Activated T-cell treated with anti-CD3 and anti-CD28 coated beads, Interleukin-2, amount 50 U/mL, for 4 hours (primary cell): ENCODE results near the gene ARHGEF3. TPM values are rescaled to one million over a fixed set of nuclear protein-coding genes. Genes with fewer than 3 reads are reported as not detected.
A peak's percentile ranks its signal among the peaks of the same experiment; 100 is the strongest.
"Not testable (repeated sequence)": the region's sequence is repeated elsewhere in the genome, so short reads cannot be mapped to it uniquely, and the experiment has no call there.

Source experiments
- ATAC-seq, 2 donors: fragments of 200-7000 bp; cut with Tn5 transposase; one replicate each; pipeline ENCODE4 v1.10.0; 2021
- DNase-seq: peaks from one replicate; pipeline ENCODE4 v3.0.0-alpha.2; 2020
- H3K27me3 Mint-ChIP-seq: one replicate; pipeline ENCODE4 v1.8.0; 2021; ENCODE audit warnings: low read depth, mixed read lengths
- H3K36me3 Mint-ChIP-seq: one replicate; pipeline ENCODE4 v1.8.0; 2022; ENCODE audit warnings: mixed read lengths; ENCODE audit not compliant: insufficient read depth
- H3K4me1 Mint-ChIP-seq: one replicate; pipeline ENCODE4 v1.8.0; 2021; ENCODE audit warnings: low read depth, mixed read lengths
- H3K4me3 Mint-ChIP-seq: one replicate; pipeline ENCODE4 v1.8.0; 2021; ENCODE audit warnings: mild to moderate bottlenecking, moderate library complexity, mixed read lengths
- H3K9me3 Mint-ChIP-seq: one replicate; pipeline ENCODE4 v1.8.0; 2021; ENCODE audit warnings: mixed read lengths
- total RNA-seq, 3 donors: library from RNA; stranded (reverse); gene quantifications; one replicate each; pipeline ENCODE4 v1.2.1, GENCODE V29; 2021

The ARHGEF3 gene
- total RNA-seq, 3 donors from 2014 or later: 42.4 to 53.9 (median 44.7) TPM

DNA sequence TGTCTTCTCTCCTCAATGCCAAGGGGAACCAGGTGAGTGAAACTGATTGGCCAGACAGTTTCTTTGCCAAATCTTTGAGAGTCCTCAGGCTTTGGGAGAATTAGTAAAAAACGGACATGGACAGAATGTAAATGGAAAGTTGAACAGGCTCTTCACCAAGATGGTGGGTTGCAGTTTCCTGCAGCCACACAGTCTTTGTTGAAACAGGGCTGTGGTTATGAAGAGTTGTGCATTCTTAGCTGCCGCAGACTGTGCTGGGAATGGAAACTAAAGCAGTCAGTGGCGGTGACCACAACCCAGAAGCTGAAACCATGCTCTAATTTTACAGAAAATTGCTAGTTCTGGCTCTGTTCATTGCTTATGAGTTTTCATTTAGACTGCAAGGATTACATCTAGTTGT lies 76.6 kb downstream of the ARHGEF3 start:
- Mint-ChIP-seq H3K4me1 (peaks cover 52% of the 10 kb centered on the region), H3K4me3 (peak overlapping the region; percentile 67), H3K9me3 (no peaks in the 10 kb centered on the region), H3K36me3 (peaks cover 55% of the 10 kb centered on the region), H3K27me3 (no peaks in the 10 kb centered on the region)
- DNase-seq: peak; percentile 35
- peak; percentile 95 to 96 for ATAC-seq

DNA sequence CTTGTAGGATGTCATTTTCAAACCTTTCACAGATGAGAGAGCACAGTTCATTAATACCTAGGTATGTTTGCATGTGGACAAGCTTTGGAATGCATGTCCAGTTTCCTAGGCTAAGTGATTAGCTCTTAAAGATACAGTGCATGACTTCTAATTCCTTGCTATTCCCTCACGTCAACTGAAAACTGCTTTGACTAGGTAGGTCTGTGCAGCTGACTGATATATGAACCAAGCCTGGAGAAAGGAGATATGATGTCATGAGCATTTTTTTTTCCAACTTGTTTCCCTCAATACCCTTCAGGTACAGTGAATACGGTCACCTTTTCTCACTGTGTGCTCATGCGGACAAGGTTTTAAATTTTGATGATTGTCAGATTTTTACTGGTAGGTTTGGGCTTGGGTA lies 77.1 kb downstream of the ARHGEF3 start:
- no peak overlapping the region for H3K4me3 Mint-ChIP-seq
- H3K4me1 Mint-ChIP-seq: peaks cover 53% of the 10 kb centered on the region

DNA sequence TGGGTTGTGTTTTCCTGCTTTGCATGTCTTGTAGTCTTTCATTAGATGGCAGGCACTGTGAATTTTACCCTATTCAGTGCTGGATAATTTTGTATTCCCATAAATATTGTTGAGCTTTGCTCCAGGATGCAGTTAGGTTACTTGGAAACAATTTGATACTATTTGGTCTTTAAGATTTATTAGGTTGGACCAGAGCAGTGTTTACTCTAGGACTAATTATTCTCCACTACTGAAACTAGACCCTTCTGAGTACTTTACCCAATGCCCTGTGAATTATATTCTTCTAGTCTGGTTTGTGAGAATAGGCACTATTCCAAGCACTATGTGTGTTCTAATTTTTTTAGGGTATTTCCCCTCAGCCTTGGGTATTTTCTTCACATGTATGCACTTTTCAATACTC lies 80.9 kb downstream of the ARHGEF3 start:
- Mint-ChIP-seq H3K9me3 (no peaks in the 10 kb centered on the region), H3K27me3 (no peaks in the 10 kb centered on the region), H3K4me1 (peaks cover 35% of the 10 kb centered on the region), H3K36me3 (peaks cover 25% of the 10 kb centered on the region), H3K4me3 (no peak overlapping the region)
- ATAC-seq (no peak), DNase-seq (no peak)

More for the DNA sequence above, 77.1 kb downstream of the ARHGEF3 start:
- DNase-seq (no peak), ATAC-seq (peak in 1 of 2 donors; percentile 7)
- H3K27me3 Mint-ChIP-seq: no peaks in the 10 kb centered on the region
- no peaks in the 10 kb centered on the region for H3K9me3 Mint-ChIP-seq
- H3K36me3 Mint-ChIP-seq: peaks cover 54% of the 10 kb centered on the region

DNA sequence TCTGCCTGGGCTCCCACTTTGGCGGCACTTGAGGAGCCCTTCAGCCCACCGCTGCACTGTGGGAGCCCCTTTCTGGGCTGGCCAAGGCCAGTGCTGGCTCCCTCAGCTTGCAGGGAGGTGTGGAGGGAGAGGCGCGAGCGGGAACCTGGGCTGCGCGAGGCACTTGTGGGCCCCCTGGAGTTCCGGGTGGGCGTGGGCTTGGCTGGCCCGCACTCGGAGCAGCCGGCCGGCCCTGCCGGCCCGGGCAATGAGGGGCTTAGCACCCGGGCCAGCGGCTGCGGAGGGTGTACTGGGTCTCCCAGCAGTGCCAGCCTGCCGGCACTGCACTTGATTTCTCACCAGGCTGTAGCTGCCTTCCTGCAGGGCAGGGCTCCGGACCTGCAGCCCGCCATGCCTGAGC lies 82.9 kb downstream of the ARHGEF3 start:
- ATAC-seq, H3K4me3 Mint-ChIP-seq, DNase-seq, H3K27me3 Mint-ChIP-seq, H3K9me3 Mint-ChIP-seq: not testable (repeated sequence)
- peaks cover 12% of the 10 kb centered on the region for H3K36me3 Mint-ChIP-seq
- H3K4me1 Mint-ChIP-seq: peaks cover 20% of the 10 kb centered on the region

DNA sequence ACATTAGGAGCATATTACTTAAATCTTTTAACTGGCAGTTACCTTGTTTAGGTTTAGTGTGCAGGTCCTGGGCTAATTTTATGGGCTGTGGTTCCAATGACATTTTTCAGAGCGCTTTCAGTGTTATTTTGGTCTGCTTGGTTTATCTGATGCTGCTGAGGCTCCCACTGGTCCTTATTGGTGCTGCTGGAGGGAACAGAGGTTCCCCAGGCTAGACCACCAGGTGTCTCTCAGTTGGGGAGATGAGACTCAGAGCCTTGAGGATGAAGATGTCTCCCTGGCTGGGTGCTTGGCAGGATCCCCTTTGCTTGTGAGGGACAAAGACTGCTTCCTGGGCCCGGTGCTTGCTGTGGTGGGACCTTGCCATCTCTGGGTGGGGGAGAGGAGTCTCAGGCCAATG lies 90.4 kb downstream of the ARHGEF3 start:
- ATAC-seq (no peak), DNase-seq (no peak)
- Mint-ChIP-seq H3K4me3 (no peak overlapping the region), H3K27me3 (no peaks in the 10 kb centered on the region), H3K9me3 (peaks cover 4% of the 10 kb centered on the region), H3K36me3 (no peaks in the 10 kb centered on the region), H3K4me1 (no peaks in the 10 kb centered on the region)

DNA sequence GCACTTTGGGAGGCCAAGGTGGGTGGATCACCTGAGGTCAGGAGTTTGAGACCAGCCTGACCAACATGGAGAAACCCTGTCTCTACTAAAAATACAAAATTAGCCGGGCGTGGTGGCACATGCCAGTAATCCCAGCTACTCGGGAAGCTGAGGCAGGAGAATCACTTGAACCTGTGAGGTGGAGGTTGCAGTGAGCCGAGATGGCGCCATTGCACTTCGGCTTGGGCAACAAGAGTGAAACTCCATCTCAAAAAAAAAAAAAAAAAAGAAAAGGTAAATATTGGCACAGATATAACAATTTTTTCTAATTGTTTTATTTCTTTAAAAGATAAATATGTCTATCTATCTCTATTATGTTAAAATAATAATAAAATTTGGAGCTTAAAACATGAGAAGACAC lies 94.3 kb downstream of the ARHGEF3 start:
- not testable (repeated sequence) for H3K9me3 Mint-ChIP-seq, H3K4me3 Mint-ChIP-seq, ATAC-seq, H3K36me3 Mint-ChIP-seq, H3K27me3 Mint-ChIP-seq
- H3K4me1 Mint-ChIP-seq: peaks cover 16% of the 10 kb centered on the region
- peak; percentile 18 for DNase-seq

DNA sequence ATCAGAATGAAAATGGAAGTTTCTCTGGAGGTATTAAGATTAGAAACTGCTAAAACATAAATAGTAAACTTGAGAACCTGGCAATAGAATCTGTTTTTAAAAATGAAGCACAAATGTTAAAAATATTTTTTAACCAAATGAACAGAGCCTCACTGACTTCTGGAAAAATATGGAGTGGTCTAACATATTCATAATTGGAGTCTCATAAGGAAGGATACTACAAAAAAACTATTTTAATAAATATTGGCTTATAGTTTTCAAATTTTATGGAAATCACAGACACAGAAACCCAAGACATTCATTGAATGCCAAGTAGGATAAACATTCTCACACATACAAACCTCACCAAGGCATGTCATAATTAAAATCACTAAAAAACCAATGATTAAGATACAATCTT lies 95.1 kb downstream of the ARHGEF3 start:
- Mint-ChIP-seq H3K36me3 (no peaks in the 10 kb centered on the region), H3K27me3 (no peaks in the 10 kb centered on the region), H3K4me1 (peaks cover 16% of the 10 kb centered on the region), H3K4me3 (no peak overlapping the region), H3K9me3 (no peaks in the 10 kb centered on the region)
- no peak for DNase-seq
- no peak for ATAC-seq

DNA sequence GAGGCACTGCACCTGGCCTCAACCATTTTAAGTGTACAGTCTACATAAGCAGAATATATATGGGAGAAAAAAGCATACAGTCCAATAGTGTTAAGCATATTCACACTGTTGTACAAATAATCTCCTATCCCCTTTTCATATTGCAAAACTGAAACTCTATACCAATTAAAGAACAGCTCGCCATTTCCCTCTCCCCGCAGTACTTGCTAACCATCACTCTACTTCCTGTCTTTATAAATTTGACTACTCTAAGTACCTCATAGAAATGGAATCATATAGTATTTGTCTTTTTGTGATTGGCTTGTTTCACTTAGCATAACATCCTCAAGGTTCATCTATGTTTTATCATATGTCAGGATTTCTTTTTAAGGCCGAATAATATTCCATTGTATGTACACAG lies 97.0 kb downstream of the ARHGEF3 start:
- no peaks in the 10 kb centered on the region for H3K36me3 Mint-ChIP-seq
- ATAC-seq (no peak), DNase-seq (no peak)
- H3K4me1 Mint-ChIP-seq: peaks cover 19% of the 10 kb centered on the region
- H3K4me3 Mint-ChIP-seq: no peak overlapping the region
- no peaks in the 10 kb centered on the region for H3K9me3 Mint-ChIP-seq
- H3K27me3 Mint-ChIP-seq: no peaks in the 10 kb centered on the region

DNA sequence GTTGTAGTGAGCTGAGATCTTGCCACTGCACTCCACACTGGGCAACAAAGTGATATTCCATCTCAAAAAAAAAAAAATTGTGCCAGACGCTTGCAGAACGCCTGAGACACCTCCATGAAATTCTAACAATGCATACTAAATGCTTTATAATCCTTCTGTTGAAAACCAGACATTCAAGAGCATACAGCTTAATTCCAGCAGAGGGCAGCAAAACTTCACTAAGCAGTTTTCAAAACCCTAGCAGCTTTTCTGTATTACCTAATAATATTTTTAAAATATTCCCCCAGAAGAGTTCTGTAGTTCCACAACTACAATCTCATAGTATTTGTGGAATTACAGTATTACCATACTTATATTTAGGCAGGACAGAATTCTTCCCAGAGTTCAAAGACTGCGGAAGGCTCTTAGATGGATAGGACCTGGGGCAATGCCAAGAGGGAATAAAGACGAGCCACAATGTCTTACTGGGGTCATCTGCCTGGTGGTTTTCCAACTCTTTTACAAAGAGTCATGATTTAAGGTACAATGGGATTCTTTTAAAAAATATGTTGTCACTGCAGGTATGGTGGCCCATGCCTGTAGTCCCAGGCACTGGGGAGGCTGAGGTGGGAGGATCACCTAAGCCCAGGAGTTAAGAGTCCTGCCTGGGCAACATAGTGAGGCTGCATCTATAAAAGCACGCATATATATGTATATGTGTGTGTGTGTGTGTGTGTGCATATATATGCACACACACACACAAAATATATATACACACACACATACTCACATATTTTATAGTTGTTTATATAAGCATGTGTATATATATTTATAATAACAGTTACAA lies 99.0 kb downstream of the ARHGEF3 start:
- Mint-ChIP-seq H3K27me3 (no peaks in the 10 kb centered on the region), H3K9me3 (no peaks in the 10 kb centered on the region), H3K4me3 (no peak overlapping the region), H3K4me1 (peaks cover 19% of the 10 kb centered on the region), H3K36me3 (no peaks in the 10 kb centered on the region)
- peak; percentile 41 for DNase-seq
- ATAC-seq: peak in 1 of 2 donors; percentile 53

DNA sequence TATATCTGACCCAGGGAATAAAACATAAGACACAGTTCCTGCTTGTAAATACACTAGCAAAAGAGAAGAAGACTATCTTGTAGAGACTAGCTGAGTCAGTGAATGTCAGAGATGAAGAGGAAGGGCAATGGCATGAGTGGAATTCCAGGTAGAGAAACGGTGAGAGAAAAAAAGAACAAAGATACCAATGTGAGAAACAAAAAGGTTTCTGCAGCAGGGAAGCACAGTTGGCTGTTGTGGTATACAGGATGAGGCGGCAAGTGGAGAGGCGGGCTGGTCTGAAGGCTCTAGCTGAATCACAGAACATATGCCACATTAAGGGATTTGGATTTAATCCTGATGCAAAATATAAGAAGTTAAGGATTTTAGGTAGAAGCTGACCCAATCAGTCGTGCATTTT lies 101.6 kb downstream of the ARHGEF3 start:
- ATAC-seq (no peak), DNase-seq (no peak)
- peaks cover 27% of the 10 kb centered on the region for H3K4me1 Mint-ChIP-seq
- no peaks in the 10 kb centered on the region for H3K9me3 Mint-ChIP-seq
- H3K4me3 Mint-ChIP-seq: no peak overlapping the region
- H3K27me3 Mint-ChIP-seq: no peaks in the 10 kb centered on the region
- H3K36me3 Mint-ChIP-seq: no peaks in the 10 kb centered on the region

DNA sequence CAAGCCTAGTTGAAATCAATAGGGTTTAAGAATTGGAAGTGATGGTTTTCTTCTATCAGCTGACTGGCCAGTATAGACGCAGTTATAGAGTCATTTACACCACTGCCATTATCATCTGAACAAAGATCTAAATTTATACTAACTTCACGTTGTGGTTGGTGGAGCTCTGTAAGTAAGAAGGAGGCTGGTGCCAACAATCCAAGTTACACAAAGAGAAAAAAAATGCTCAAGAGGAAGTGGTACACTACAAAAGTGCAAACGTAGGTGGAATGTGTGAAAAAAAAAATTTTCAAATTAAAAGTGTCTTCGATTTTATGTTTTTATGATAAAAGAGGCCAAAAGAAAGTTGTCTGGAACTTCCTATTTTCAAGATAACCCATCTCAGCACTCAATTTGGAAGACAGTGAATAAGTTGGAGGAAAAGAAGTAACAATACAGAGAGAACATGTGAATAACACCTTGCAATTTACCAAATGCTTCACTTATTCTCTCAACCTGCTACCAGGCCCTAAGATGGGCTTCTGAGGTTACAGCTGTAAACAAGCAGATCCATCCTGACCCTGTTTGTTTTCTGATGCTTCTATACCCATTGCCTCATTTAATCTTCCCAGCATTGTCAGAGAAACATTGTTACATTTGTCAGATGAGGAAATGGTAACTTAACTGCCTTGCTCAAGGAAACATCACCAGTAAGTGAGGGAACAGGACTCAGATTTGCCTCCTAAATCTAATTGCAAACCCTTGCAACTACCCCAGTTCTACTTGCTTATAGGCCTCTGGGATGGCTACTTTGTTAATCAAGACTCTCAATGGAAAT lies 106.7 kb downstream of the ARHGEF3 start:
- peak overlapping the region; percentile 16 for H3K4me3 Mint-ChIP-seq
- H3K9me3 Mint-ChIP-seq: no peaks in the 10 kb centered on the region
- no peaks in the 10 kb centered on the region for H3K36me3 Mint-ChIP-seq
- no peak for DNase-seq
- no peaks in the 10 kb centered on the region for H3K27me3 Mint-ChIP-seq
- peak in 1 of 2 donors; percentile 11 for ATAC-seq
- H3K4me1 Mint-ChIP-seq: peaks cover 43% of the 10 kb centered on the region

DNA sequence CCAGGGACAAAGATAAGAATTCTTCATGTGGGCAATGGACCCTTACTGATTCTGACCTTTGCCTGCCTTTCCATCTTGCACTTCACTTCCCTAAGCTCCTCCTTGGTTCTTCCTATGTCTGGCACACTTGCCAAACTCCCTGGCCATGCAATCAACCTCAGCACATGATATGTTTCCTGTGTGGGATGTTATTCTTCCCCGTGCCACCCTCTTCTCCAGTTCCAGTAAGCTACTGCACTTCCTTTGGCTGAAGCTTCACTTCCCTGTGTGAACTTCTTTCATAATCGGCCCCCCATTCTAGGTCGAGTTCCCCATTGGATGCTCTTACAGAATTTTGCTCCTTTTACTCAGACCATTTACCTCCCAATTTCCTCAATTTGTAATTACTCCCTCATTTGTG lies 108.0 kb downstream of the ARHGEF3 start:
- Mint-ChIP-seq H3K4me3 (peak overlapping the region; percentile 76), H3K9me3 (no peaks in the 10 kb centered on the region), H3K27me3 (no peaks in the 10 kb centered on the region), H3K36me3 (no peaks in the 10 kb centered on the region), H3K4me1 (peaks cover 41% of the 10 kb centered on the region)
- DNase-seq: no peak
- no peak for ATAC-seq

DNA sequence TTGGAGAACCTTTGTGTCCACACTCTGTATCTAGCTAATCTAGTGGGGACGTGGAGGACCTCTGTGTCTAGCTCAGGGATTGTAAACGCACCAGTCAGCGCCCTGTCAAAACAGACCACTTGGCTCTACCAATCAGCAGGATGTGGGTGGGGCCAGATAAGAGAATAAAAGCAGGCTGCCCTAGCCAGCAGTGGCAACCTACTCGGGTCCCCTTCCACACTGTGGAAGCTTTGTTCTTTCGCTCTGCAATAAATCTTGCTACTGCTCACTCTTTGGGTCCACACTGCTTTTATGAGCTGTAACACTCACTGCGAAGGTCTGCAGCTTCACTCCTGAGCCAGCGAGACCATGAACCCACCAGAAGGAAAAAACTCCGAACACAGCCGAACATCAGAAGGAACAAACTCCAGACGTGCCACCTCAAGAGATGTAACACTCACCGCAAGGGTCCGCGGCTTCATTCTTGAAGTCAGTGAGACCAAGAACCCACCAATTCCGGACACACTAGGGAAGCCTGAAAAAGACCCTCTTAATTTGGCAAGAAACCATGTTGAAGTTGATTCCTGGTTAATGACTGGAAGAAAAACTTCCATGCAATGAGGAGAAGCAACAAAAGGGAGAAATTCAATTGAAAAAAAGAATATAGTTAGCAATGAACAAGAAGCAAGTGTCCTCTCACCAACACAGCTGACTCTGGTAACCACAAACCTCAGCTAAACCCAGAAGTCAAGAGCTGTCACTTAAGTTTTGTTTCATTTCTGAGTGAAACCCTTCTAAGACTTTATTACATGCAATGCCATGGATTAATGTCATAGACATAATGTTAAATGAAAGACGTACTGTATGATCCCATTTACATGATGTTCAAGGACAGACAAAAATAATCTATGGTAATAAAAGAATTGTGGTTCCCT lies 109.0 kb downstream of the ARHGEF3 start:
- H3K27me3 Mint-ChIP-seq, H3K36me3 Mint-ChIP-seq, DNase-seq, H3K9me3 Mint-ChIP-seq: not testable (repeated sequence)
- peak; percentile 93 to 97 for ATAC-seq
- peak overlapping the region; percentile 76 for H3K4me3 Mint-ChIP-seq
- H3K4me1 Mint-ChIP-seq: peaks cover 43% of the 10 kb centered on the region

DNA sequence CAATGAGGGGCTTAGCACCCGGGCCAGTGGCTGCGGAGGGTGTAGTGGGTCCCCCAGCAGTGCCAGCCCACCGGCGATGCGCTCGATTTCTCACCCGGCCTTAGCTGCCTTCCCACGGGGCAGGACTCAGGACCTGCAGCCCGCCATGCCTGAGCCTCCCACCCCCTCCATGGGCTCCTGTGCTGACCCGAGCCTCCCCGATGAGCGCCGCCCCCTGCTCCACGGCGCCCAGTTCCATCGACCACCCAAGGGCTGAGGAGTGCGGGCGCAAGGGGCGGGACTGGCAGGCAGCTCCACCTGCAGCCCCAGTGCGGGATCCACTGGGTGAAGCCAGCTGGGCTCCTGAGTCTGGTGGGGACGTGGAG lies 109.8 kb downstream of the ARHGEF3 start:
- ATAC-seq, H3K27me3 Mint-ChIP-seq, H3K9me3 Mint-ChIP-seq, DNase-seq, H3K4me3 Mint-ChIP-seq, H3K36me3 Mint-ChIP-seq: not testable (repeated sequence)
- H3K4me1 Mint-ChIP-seq: peaks cover 43% of the 10 kb centered on the region
